ENCODE measurements around the gene FBXW9. TPM values are rescaled to one million over a fixed set of nuclear protein-coding genes. Genes with fewer than 3 reads are reported as not detected.
"Not testable (repeated sequence)": the region's sequence is repeated elsewhere in the genome, so short reads cannot be mapped to it uniquely, and the experiment has no call there.

The FBXW9 gene
- total and polyA plus RNA-seq, 5 donors = 1.2 to 2.1 (median 1.9) TPM

- ATAC-seq; H3K4me1 ChIP-seq (ENCODE audit: control insufficient read depth, insufficient read depth, low read length); H3K27me3 ChIP-seq (ENCODE audit: control insufficient read depth, insufficient read depth); DNase-seq; H3K9me3 ChIP-seq (ENCODE audit: control insufficient read depth, low read length); H3K27ac ChIP-seq (ENCODE audit: low read length); intact Hi-C loops (cut with DNase I); H3K4me3 ChIP-seq (ENCODE audit: low read length): not testable (repeated sequence)
- 45% methylated on average over 11 of the region's 14 CpGs for WGBS
Observed at GRCh38 chr19:12712077-12712476, 15.6 kb upstream of the FBXW9 start.

GRCh38 chr19:12711187-12711586 is 14.8 kb upstream of the FBXW9 start:
- Histone ChIP-seq H3K27me3 (ENCODE audit: control insufficient read depth, insufficient read depth) (no peaks in the 10 kb centered on the region), H3K4me3 (ENCODE audit: low read length) (no peak overlapping the region), H3K9me3 (ENCODE audit: control insufficient read depth, low read length) (no peaks in the 10 kb centered on the region), H3K27ac (ENCODE audit: low read length) (no peak overlapping the region), H3K4me1 (ENCODE audit: control insufficient read depth, insufficient read depth, low read length) (no peaks in the 10 kb centered on the region)
- intact Hi-C loops (cut with DNase I) = no loop called here
- no peak for DNase-seq
- 91% methylated on average over 17 of the region's 17 CpGs for WGBS
- ATAC-seq = no peak

- Histone ChIP-seq H3K27ac (ENCODE audit: low read length) (no peak overlapping the region), H3K27me3 (ENCODE audit: control insufficient read depth, insufficient read depth) (no peaks in the 10 kb centered on the region), H3K4me3 (ENCODE audit: low read length) (no peak overlapping the region), H3K9me3 (ENCODE audit: control insufficient read depth, low read length) (no peaks in the 10 kb centered on the region), H3K4me1 (ENCODE audit: control insufficient read depth, insufficient read depth, low read length) (no peaks in the 10 kb centered on the region)
- intact Hi-C loops (cut with DNase I) = no loop called here
- WGBS = 95% methylated on average over 8 of the region's 8 CpGs
- no peak for DNase-seq
- ATAC-seq = no peak
Observed at GRCh38 chr19:12708641-12709040, 12.2 kb upstream of the FBXW9 start.

GRCh38 chr19:12706332-12706718 is 9.9 kb upstream of the FBXW9 start:
- Histone ChIP-seq H3K27ac (ENCODE audit: low read length) (no peak overlapping the region), H3K9me3 (ENCODE audit: control insufficient read depth, low read length) (no peaks in the 10 kb centered on the region), H3K4me3 (ENCODE audit: low read length) (no peak overlapping the region), H3K27me3 (ENCODE audit: control insufficient read depth, insufficient read depth) (no peaks in the 10 kb centered on the region), H3K4me1 (ENCODE audit: control insufficient read depth, insufficient read depth, low read length) (no peaks in the 10 kb centered on the region)
- DNase-seq (no peak), ATAC-seq (no peak)
- 89% methylated on average over 13 of the region's 13 CpGs for WGBS
- intact Hi-C loops (cut with DNase I) = no loop called here

- H3K27ac ChIP-seq (ENCODE audit: low read length) = no peak overlapping the region
- no peak overlapping the region for H3K4me3 ChIP-seq (ENCODE audit: low read length)
- H3K4me1 ChIP-seq (ENCODE audit: control insufficient read depth, insufficient read depth, low read length) = no peaks in the 10 kb centered on the region
- intact Hi-C loops (cut with DNase I) = no loop called here
- ATAC-seq (no peak), DNase-seq (no peak)
- no peaks in the 10 kb centered on the region for H3K27me3 ChIP-seq (ENCODE audit: control insufficient read depth, insufficient read depth)
- H3K9me3 ChIP-seq (ENCODE audit: control insufficient read depth, low read length) = no peaks in the 10 kb centered on the region
- 91% methylated on average over 29 of the region's 29 CpGs for WGBS
Observed at GRCh38 chr19:12705654-12706331, 9.4 kb upstream of the FBXW9 start.

- ATAC-seq = no peak
- Histone ChIP-seq H3K4me3 (ENCODE audit: low read length) (no peak overlapping the region), H3K27me3 (ENCODE audit: control insufficient read depth, insufficient read depth) (no peaks in the 10 kb centered on the region), H3K9me3 (ENCODE audit: control insufficient read depth, low read length) (no peaks in the 10 kb centered on the region), H3K27ac (ENCODE audit: low read length) (no peak overlapping the region), H3K4me1 (ENCODE audit: control insufficient read depth, insufficient read depth, low read length) (no peaks in the 10 kb centered on the region)
- WGBS = 93% methylated on average over 13 of the region's 13 CpGs
- no peak for DNase-seq
- intact Hi-C loops (cut with DNase I) = no loop called here
Observed at GRCh38 chr19:12705169-12705568, 8.7 kb upstream of the FBXW9 start.

- WGBS = 57% methylated on average over 9 of the region's 9 CpGs
- ATAC-seq (no peak), DNase-seq (peak in 1 of 3 donors; percentile 58)
- no peak overlapping the region for H3K27ac ChIP-seq (ENCODE audit: low read length)
- H3K4me3 ChIP-seq (ENCODE audit: low read length) = no peak overlapping the region
- H3K4me1 ChIP-seq (ENCODE audit: control insufficient read depth, insufficient read depth, low read length) = no peaks in the 10 kb centered on the region
- no peaks in the 10 kb centered on the region for H3K9me3 ChIP-seq (ENCODE audit: control insufficient read depth, low read length)
- intact Hi-C loops (cut with DNase I) = no loop called here
- H3K27me3 ChIP-seq (ENCODE audit: control insufficient read depth, insufficient read depth) = no peaks in the 10 kb centered on the region
Observed at GRCh38 chr19:12703046-12703445, 6.6 kb upstream of the FBXW9 start.

- H3K9me3 ChIP-seq (ENCODE audit: control insufficient read depth, low read length) = no peaks in the 10 kb centered on the region
- intact Hi-C loops (cut with DNase I) = no loop called here
- no peaks in the 10 kb centered on the region for H3K27me3 ChIP-seq (ENCODE audit: control insufficient read depth, insufficient read depth)
- no peak for ATAC-seq
- WGBS = 89% methylated on average over 33 of the region's 33 CpGs
- H3K4me1 ChIP-seq (ENCODE audit: control insufficient read depth, insufficient read depth, low read length) = no peaks in the 10 kb centered on the region
- H3K27ac ChIP-seq (ENCODE audit: low read length) = no peak overlapping the region
- H3K4me3 ChIP-seq (ENCODE audit: low read length) = no peak overlapping the region
- peak in 1 of 3 donors; percentile 57 for DNase-seq
Observed at GRCh38 chr19:12701596-12702282, 5.3 kb upstream of the FBXW9 start.

GRCh38 chr19:12698138-12698537 is 1.7 kb upstream of the FBXW9 start:
- WGBS = 76% methylated on average over 6 of the region's 6 CpGs
- ATAC-seq (no peak), DNase-seq (no peak)
- H3K27ac ChIP-seq (ENCODE audit: low read length) = no peak overlapping the region
- no peaks in the 10 kb centered on the region for H3K27me3 ChIP-seq (ENCODE audit: control insufficient read depth, insufficient read depth)
- H3K4me3 ChIP-seq (ENCODE audit: low read length) = no peak overlapping the region
- intact Hi-C loops (cut with DNase I) = no loop called here
- H3K9me3 ChIP-seq (ENCODE audit: control insufficient read depth, low read length) = no peaks in the 10 kb centered on the region
- peaks cover 1% of the 10 kb centered on the region for H3K4me1 ChIP-seq (ENCODE audit: control insufficient read depth, insufficient read depth, low read length)

- DNase-seq; ATAC-seq; intact Hi-C loops (cut with DNase I); H3K27me3 ChIP-seq (ENCODE audit: control insufficient read depth, insufficient read depth); H3K9me3 ChIP-seq (ENCODE audit: control insufficient read depth, low read length); H3K4me3 ChIP-seq (ENCODE audit: low read length); H3K4me1 ChIP-seq (ENCODE audit: control insufficient read depth, insufficient read depth, low read length); H3K27ac ChIP-seq (ENCODE audit: low read length): not testable (repeated sequence)
- 95% methylated on average over 22 of the region's 22 CpGs for WGBS
Observed at GRCh38 chr19:12697425-12697824, 994 bp upstream of the FBXW9 start.

GRCh38 chr19:12695997-12696365 is 450 bp downstream of the FBXW9 start:
- no peaks in the 10 kb centered on the region for H3K9me3 ChIP-seq (ENCODE audit: control insufficient read depth, low read length)
- H3K4me3 ChIP-seq (ENCODE audit: low read length) = peak overlapping the region; percentile 80
- WGBS = 4% methylated on average over 36 of the region's 36 CpGs
- H3K27ac ChIP-seq (ENCODE audit: low read length) = no peak overlapping the region
- ATAC-seq (peak; percentile 28), DNase-seq (peak in 1 of 3 donors; percentile 64)
- H3K4me1 ChIP-seq (ENCODE audit: control insufficient read depth, insufficient read depth, low read length) = peaks cover 1% of the 10 kb centered on the region
- no peaks in the 10 kb centered on the region for H3K27me3 ChIP-seq (ENCODE audit: control insufficient read depth, insufficient read depth)
- intact Hi-C loops (cut with DNase I) = no loop called here

Data from right cardiac atrium (tissue), 5 donors.